MM.1S (cell line): Measurements from ENCODE around the gene RNF182.
"Not testable (repeated sequence)": the region's sequence is repeated elsewhere in the genome, so short reads cannot be mapped to it uniquely, and the experiment has no call there.

Experiments used
- DNase-seq: peaks from one replicate; pipeline ENCODE4 v3.0.0-alpha.2; 2015
- H2AFZ ChIP-seq: fragments of 300-600 bp; sonication (generic); 2 replicates; pipeline ENCODE4 v1.6.0; 2016; ENCODE audit warnings: antibody characterized with exemption, low read length
- H3F3A ChIP-seq: fragments of 300-600 bp; sonication (generic); 2 replicates; pipeline ENCODE4 v1.6.1; 2016; ENCODE audit warnings: mild to moderate bottlenecking, antibody characterized with exemption, low read length, moderate library complexity, mixed read lengths; ENCODE audit not compliant: insufficient read depth
- H3K27ac ChIP-seq: fragments of 300-600 bp; sonication (generic); 2 replicates; pipeline ENCODE4 v1.5.1; 2016; ENCODE audit warnings: mild to moderate bottlenecking, low read length
- H3K27me3 ChIP-seq: fragments of 300-600 bp; sonication (generic); replicated peaks from 2 replicates; pipeline ENCODE4 v1.6.0; 2016; ENCODE audit warnings: low read length; ENCODE audit not compliant: insufficient read depth
- H3K36me3 ChIP-seq: fragments of 300-600 bp; sonication (generic); replicated peaks from 2 replicates; pipeline ENCODE4 v1.6.1; 2016; ENCODE audit warnings: mild to moderate bottlenecking, low read length, mixed read lengths; ENCODE audit not compliant: insufficient read depth
- H3K4me1 ChIP-seq: fragments of 300-600 bp; sonication (generic); 2 replicates; pipeline ENCODE4 v1.6.1; 2016; ENCODE audit warnings: low read length, mixed read lengths
- H3K4me2 ChIP-seq: fragments of 300-600 bp; sonication (generic); 2 replicates; pipeline ENCODE4 v1.6.0; 2016; ENCODE audit warnings: low read depth, low read length
- H3K4me3 ChIP-seq: fragments of 300-600 bp; sonication (generic); 2 replicates; pipeline ENCODE4 v1.5.1; 2016; ENCODE audit warnings: low read length, mixed read lengths
- H3K79me2 ChIP-seq: fragments of 300-600 bp; sonication (generic); 2 replicates; pipeline ENCODE4 v1.6.1; 2016; ENCODE audit warnings: mixed run types, low read length, mixed read lengths
- H3K9ac ChIP-seq: fragments of 300-600 bp; sonication (generic); 2 replicates; pipeline ENCODE4 v1.6.1; 2016; ENCODE audit warnings: low read length, mixed read lengths
- H3K9me2 ChIP-seq: fragments of 300-600 bp; sonication (generic); replicated peaks from 2 replicates; pipeline ENCODE4 v1.6.1; 2016; ENCODE audit warnings: mild to moderate bottlenecking, low read length, mixed read lengths; ENCODE audit not compliant: insufficient read depth
- H3K9me3 ChIP-seq: fragments of 300-600 bp; sonication (generic); replicated peaks from 2 replicates; pipeline ENCODE4 v1.6.1; 2016; ENCODE audit warnings: mild to moderate bottlenecking, low read length, mixed read lengths; ENCODE audit not compliant: insufficient read depth
- H4K20me1 ChIP-seq: fragments of 300-600 bp; sonication (generic); 2 replicates; pipeline ENCODE4 v1.6.1; 2016; ENCODE audit warnings: mild to moderate bottlenecking, low read length, moderate library complexity, mixed read lengths; ENCODE audit not compliant: insufficient read depth
- CTCF ChIP-seq: fragments of 300-600 bp; sonication (generic); IDR thresholded peaks from 2 replicates; pipeline ENCODE4 v1.5.1; 2016; ENCODE audit warnings: antibody characterized with exemption, low read length, mixed read lengths
- EZH2 ChIP-seq: fragments of 300-600 bp; sonication (generic); optimal IDR thresholded peaks from 2 replicates; pipeline ENCODE3; 2017; ENCODE audit warnings: low read depth, mild to moderate bottlenecking, antibody characterized with exemption, low read length, mixed read lengths
- EZH2phosphoT487 ChIP-seq: fragments of 300-600 bp; sonication (generic); IDR thresholded peaks from 2 replicates; pipeline ENCODE4 v1.6.1; 2018; ENCODE audit warnings: antibody characterized with exemption, low read length

Gene RNF182

GRCh38 chr6:13965582-13966127 lies 40.9 kb downstream of the RNF182 start:
- H2AFZ ChIP-seq: no peak overlapping the region
- no peaks in the 10 kb centered on the region for H3K9me2 ChIP-seq
- DNase-seq: no peak
- H3K36me3 ChIP-seq: no peaks in the 10 kb centered on the region
- H3K4me2 ChIP-seq: no peak overlapping the region
- H3K9me3 ChIP-seq: no peaks in the 10 kb centered on the region
- H3F3A ChIP-seq: no peaks in the 10 kb centered on the region
- H4K20me1 ChIP-seq: no peaks in the 10 kb centered on the region
- H3K79me2 ChIP-seq: no peaks in the 10 kb centered on the region
- no peak overlapping the region for H3K9ac ChIP-seq
- TF ChIP-seq CTCF (no peak), EZH2 (no peak), EZH2phosphoT487 (no peak)
- no peak overlapping the region for H3K4me3 ChIP-seq
- H3K27ac ChIP-seq: no peak overlapping the region
- no peaks in the 10 kb centered on the region for H3K27me3 ChIP-seq
- no peaks in the 10 kb centered on the region for H3K4me1 ChIP-seq

- TF ChIP-seq CTCF (no peak), EZH2phosphoT487 (no peak), EZH2 (no peak)
- Histone ChIP-seq H3F3A (no peaks in the 10 kb centered on the region), H4K20me1 (no peaks in the 10 kb centered on the region), H3K36me3 (no peaks in the 10 kb centered on the region), H3K4me3 (no peak overlapping the region), H2AFZ (no peak overlapping the region), H3K79me2 (no peaks in the 10 kb centered on the region), H3K4me2 (no peak overlapping the region), H3K4me1 (no peaks in the 10 kb centered on the region), H3K9me2 (no peaks in the 10 kb centered on the region), H3K9ac (no peak overlapping the region), H3K27me3 (no peaks in the 10 kb centered on the region), H3K27ac (no peak overlapping the region), H3K9me3 (no peaks in the 10 kb centered on the region)
- DNase-seq: no peak
Measured at GRCh38 chr6:13971303-13971702, 46.6 kb downstream of the RNF182 start.

GRCh38 chr6:13972602-13973001 lies 47.9 kb downstream of the RNF182 start:
- H3K9ac ChIP-seq, H2AFZ ChIP-seq, H3K27ac ChIP-seq, H3K36me3 ChIP-seq, H3F3A ChIP-seq, H3K9me2 ChIP-seq, H3K79me2 ChIP-seq, H3K4me1 ChIP-seq, H3K27me3 ChIP-seq, H3K4me2 ChIP-seq, H4K20me1 ChIP-seq, DNase-seq, H3K9me3 ChIP-seq, H3K4me3 ChIP-seq: not testable (repeated sequence)

- not testable (repeated sequence) for H3K36me3 ChIP-seq, H3K9ac ChIP-seq, H3F3A ChIP-seq, H3K4me2 ChIP-seq, H4K20me1 ChIP-seq, H3K27ac ChIP-seq, H3K27me3 ChIP-seq, H3K4me1 ChIP-seq, H3K4me3 ChIP-seq, DNase-seq, H3K79me2 ChIP-seq, H3K9me3 ChIP-seq, H2AFZ ChIP-seq, H3K9me2 ChIP-seq
Measured at GRCh38 chr6:13973422-13973821, 48.7 kb downstream of the RNF182 start.
